Naive thymus-derived CD4-positive, alpha-beta T cell (primary cell): Measurements from ENCODE around the gene NDUFV2. TPM values are rescaled to one million over a fixed set of nuclear protein-coding genes. Genes with fewer than 3 reads are reported as not detected.

Experiments
- ATAC-seq: fragments of 150-1000 bp; cut with Tn5 transposase; 2 replicates; pipeline ENCODE4 v1.10.0; 2021; ENCODE audit warnings: mild to moderate bottlenecking, moderate library complexity
- CTCF ChIA-PET: fragments of 350-600 bp; sonication (Branson Sonifier 250); formaldehyde crosslinking; loops from one replicate; lab custom pipeline; 2021; ENCODE audit warnings: antibody characterized with exemption; lab: Charles Lee
- POLR2A ChIA-PET: fragments of 350-600 bp; sonication (Branson Sonifier 250); formaldehyde crosslinking; loops from one replicate; lab custom pipeline; 2021; ENCODE audit warnings: antibody characterized with exemption, inconsistent platforms; lab: Charles Lee
- DNase-seq, 9 donors: peaks; one replicate each; pipeline versions ENCODE4 v3.0.0 to v3.0.0-alpha.2; 2020 to 2022; ENCODE audit warnings: mixed read lengths in 1 of 9
- H3K27ac ChIP-seq: one replicate; pipeline ENCODE4 v1.7.0; 2013; ENCODE audit warnings: mild to moderate bottlenecking, low read depth, low read length, moderate library complexity
- H3K27me3 ChIP-seq, 2 donors: one replicate each; pipeline ENCODE4 v1.7.0; 2013; ENCODE audit warnings: low read length in 2 of 2, mild to moderate bottlenecking in 2 of 2, moderate library complexity in 2 of 2; ENCODE audit not compliant: control insufficient read depth in 2 of 2, insufficient read depth in 2 of 2
- H3K36me3 ChIP-seq, 3 experiments: 1 replicate in 2 of 3; 2 replicates in 1 of 3; pipeline ENCODE4 v1.7.0; 2013; ENCODE audit warnings: low read length in 3 of 3, mild to moderate bottlenecking in 3 of 3, moderate library complexity in 1 of 3; ENCODE audit not compliant: insufficient read depth in 3 of 3, control insufficient read depth in 2 of 3
- H3K4me1 ChIP-seq, 2 donors: one replicate each; pipeline ENCODE4 v1.7.0; 2013; ENCODE audit warnings: low read length in 2 of 2, mild to moderate bottlenecking in 2 of 2, moderate library complexity in 1 of 2; ENCODE audit not compliant: control insufficient read depth in 2 of 2, insufficient read depth in 2 of 2
- H3K4me3 ChIP-seq: 2 replicates; pipeline ENCODE4 v1.7.0; 2013; ENCODE audit warnings: mild to moderate bottlenecking, low read length
- H3K9me3 ChIP-seq, 3 experiments: 1 replicate in 2 of 3; 2 replicates in 1 of 3; pipeline ENCODE4 v1.7.0; 2013; ENCODE audit warnings: low read length in 3 of 3; ENCODE audit not compliant: control insufficient read depth in 2 of 3
- H3K27ac Mint-ChIP-seq, 9 donors: one replicate each; pipeline ENCODE4 v1.8.0; 2020 to 2022; ENCODE audit warnings: mixed read lengths in 9 of 9, mild to moderate bottlenecking in 8 of 9, moderate library complexity in 5 of 9, inconsistent platforms in 2 of 9
- H3K27me3 Mint-ChIP-seq, 5 donors: one replicate each; pipeline ENCODE4 v1.8.0; 2021 to 2022; ENCODE audit warnings: mixed read lengths in 5 of 5, mild to moderate bottlenecking in 1 of 5
- H3K36me3 Mint-ChIP-seq, 5 donors: one replicate each; pipeline ENCODE4 v1.8.0; 2020 to 2022; ENCODE audit warnings: mixed read lengths in 5 of 5, mild to moderate bottlenecking in 3 of 5, inconsistent platforms in 1 of 5
- H3K4me1 Mint-ChIP-seq, 7 donors: one replicate each; pipeline ENCODE4 v1.8.0; 2020 to 2022; ENCODE audit warnings: mixed read lengths in 7 of 7, mild to moderate bottlenecking in 3 of 7, inconsistent platforms in 1 of 7
- H3K4me3 Mint-ChIP-seq, 10 donors: one replicate each; pipeline ENCODE4 v1.8.0; 2020 to 2022; ENCODE audit warnings: mild to moderate bottlenecking in 10 of 10, mixed read lengths in 10 of 10, moderate library complexity in 6 of 10, inconsistent platforms in 2 of 10
- H3K9me3 Mint-ChIP-seq, 11 donors: one replicate each; pipeline ENCODE4 v1.8.0; 2020 to 2022; ENCODE audit warnings: mixed read lengths in 11 of 11, mild to moderate bottlenecking in 4 of 11, inconsistent platforms in 1 of 11, moderate library complexity in 1 of 11
- intact Hi-C, 2 donors: fragments of 100-400 bp; cut with micrococcal nuclease; formaldehyde crosslinking; loops; one replicate each; pipeline ENCODE4 v1.15.1; 2023
- polyA plus RNA-seq, 2 donors: library from polyadenylated mRNA; unstranded; fragments of 300-500 nt; fragmentation: Illumina TruSeq; gene quantifications; one replicate each; pipeline ENCODE4 v1.2.3, GENCODE V29; 2021
- total RNA-seq, 6 experiments: library from RNA in 5 of 6; stranded (reverse) in 5 of 6; gene quantifications; 1 replicate in 5 of 6; 2 replicates in 1 of 6; pipeline ENCODE4 v1.2.3 and lab custom pipeline; 2021 to 2026

Gene NDUFV2
- total and polyA plus RNA-seq, 7 experiments from 2014 or later: 127 to 198 (median 171) TPM

GRCh38 chr18:9123520-9123919 lies 21.0 kb downstream of the NDUFV2 start:
- H3K36me3 ChIP-seq: peaks cover 15 to 38% (median 25%) of the 10 kb centered on the region in 3 experiments
- CTCF ChIA-PET: interaction anchor here (0.8 to 2.2 kb wide), 2 partner anchors 9 to 16 kb away, joined by 3 to 7 read pairs; no protein-coding TSS in a partner anchor
- peaks cover 5 to 33% (median 31%) of the 10 kb centered on the region in 5 donors for H3K36me3 Mint-ChIP-seq

GRCh38 chr18:9124824-9125223 lies 22.3 kb downstream of the NDUFV2 start:
- ATAC-seq: no peak
- H3K27me3 Mint-ChIP-seq: no peaks in the 10 kb centered on the region
- H3K36me3 Mint-ChIP-seq: peaks cover 5 to 41% (median 36%) of the 10 kb centered on the region in 5 donors
- H3K4me1 ChIP-seq: peaks cover 16 to 24% of the 10 kb centered on the region in 2 donors
- intact Hi-C loops: no loop called here
- H3K27ac Mint-ChIP-seq: peak overlapping the region in 2 of 9 donors; percentile 10 to 76
- no peak for DNase-seq
- H3K4me3 ChIP-seq: no peak overlapping the region
- no peak overlapping the region for H3K4me3 Mint-ChIP-seq
- no peaks in the 10 kb centered on the region for H3K27me3 ChIP-seq
- no peaks in the 10 kb centered on the region for H3K9me3 ChIP-seq
- H3K9me3 Mint-ChIP-seq: peaks cover 0 to 2% (median 0%) of the 10 kb centered on the region in 11 donors
- CTCF ChIA-PET: no interaction called here
- POLR2A ChIA-PET: interaction anchor here (0.8 to 19.8 kb wide), 6 partner anchors 9 to 51 kb away, joined by 5 to 472 read pairs (median 54); partner anchors contain the start of genes ANKRD12 and NDUFV2
- H3K27ac ChIP-seq: no peak overlapping the region
- peaks cover 15 to 51% (median 28%) of the 10 kb centered on the region in 3 experiments for H3K36me3 ChIP-seq
- peaks cover 22 to 79% (median 51%) of the 10 kb centered on the region in 7 donors for H3K4me1 Mint-ChIP-seq

More at GRCh38 chr18:9123520-9123919, 21.0 kb downstream of the NDUFV2 start:
- H3K27me3 Mint-ChIP-seq: no peaks in the 10 kb centered on the region
- Histone ChIP-seq H3K27me3 (no peaks in the 10 kb centered on the region), H3K4me3 (no peak overlapping the region), H3K4me1 (peaks cover 29 to 37% of the 10 kb centered on the region in 2 donors), H3K9me3 (no peaks in the 10 kb centered on the region), H3K27ac (no peak overlapping the region)
- H3K4me1 Mint-ChIP-seq: peaks cover 25 to 81% (median 51%) of the 10 kb centered on the region in 7 donors
- H3K27ac Mint-ChIP-seq: peak overlapping the region in 3 of 9 donors; percentile 40 to 75 (median 45)
- POLR2A ChIA-PET: interaction anchor here (0.7 to 17.6 kb wide), 5 partner anchors 9 to 24 kb away, joined by 3 to 472 read pairs (median 5); partner anchors contain the start of genes ANKRD12 and NDUFV2
- peaks cover 0 to 2% (median 0%) of the 10 kb centered on the region in 11 donors for H3K9me3 Mint-ChIP-seq
- ATAC-seq: no peak
- DNase-seq: no peak
- peak overlapping the region in 3 of 10 donors; percentile 10 to 15 (median 13) for H3K4me3 Mint-ChIP-seq
- intact Hi-C loops: no loop called here

- peaks cover 5 to 45% (median 38%) of the 10 kb centered on the region in 5 donors for H3K36me3 Mint-ChIP-seq
- ChIA-PET CTCF (interaction anchor here (1.7 to 2.3 kb wide), 4 partner anchors 9 to 52 kb away, joined by 6 to 13 read pairs (median 7); no protein-coding TSS in a partner anchor), POLR2A (interaction anchor here (0.8 to 19.8 kb wide), 4 partner anchors 10 to 200 kb away, joined by 4 to 472 read pairs (median 54); partner anchors contain the start of genes ANKRD12 and NDUFV2)
- peak overlapping the region in 5 of 9 donors; percentile 5 to 76 (median 43) for H3K27ac Mint-ChIP-seq
- Histone ChIP-seq H3K4me1 (peaks cover 3 to 12% of the 10 kb centered on the region in 2 donors), H3K27me3 (no peaks in the 10 kb centered on the region), H3K4me3 (no peak overlapping the region), H3K36me3 (peaks cover 15 to 56% (median 39%) of the 10 kb centered on the region in 3 experiments), H3K9me3 (no peaks in the 10 kb centered on the region), H3K27ac (no peak overlapping the region)
- DNase-seq: no peak
- no peak for ATAC-seq
- intact Hi-C loops: loop anchor here in 1 of 2 donors (1.0 kb wide), 1 partner anchor 8 kb away; no protein-coding TSS in a partner anchor
- peaks cover 0 to 2% (median 0%) of the 10 kb centered on the region in 11 donors for H3K9me3 Mint-ChIP-seq
- H3K4me1 Mint-ChIP-seq: peaks cover 16 to 76% (median 49%) of the 10 kb centered on the region in 7 donors
- no peak overlapping the region for H3K4me3 Mint-ChIP-seq
- no peaks in the 10 kb centered on the region for H3K27me3 Mint-ChIP-seq
Observed at GRCh38 chr18:9126337-9126736, 23.8 kb downstream of the NDUFV2 start.

GRCh38 chr18:9130195-9130594 lies 27.7 kb downstream of the NDUFV2 start:
- Mint-ChIP-seq H3K4me1 (peaks cover 23 to 79% (median 65%) of the 10 kb centered on the region in 7 donors), H3K9me3 (no peaks in the 10 kb centered on the region), H3K4me3 (no peak overlapping the region), H3K36me3 (peaks cover 9 to 48% (median 26%) of the 10 kb centered on the region in 5 donors), H3K27me3 (no peaks in the 10 kb centered on the region), H3K27ac (peak overlapping the region in 6 of 9 donors; percentile 41 to 78 (median 49))
- H3K27me3 ChIP-seq: no peaks in the 10 kb centered on the region
- H3K36me3 ChIP-seq: peaks cover 15 to 52% (median 43%) of the 10 kb centered on the region in 3 experiments
- H3K9me3 ChIP-seq: no peaks in the 10 kb centered on the region
- ATAC-seq: no peak
- H3K4me1 ChIP-seq: peaks cover 4 to 19% of the 10 kb centered on the region in 2 donors
- H3K4me3 ChIP-seq: no peak overlapping the region
- H3K27ac ChIP-seq: no peak overlapping the region
- CTCF ChIA-PET: interaction anchor here (0.5 kb wide), 1 partner anchor 10 kb away, joined by 3 read pairs; no protein-coding TSS in a partner anchor
- DNase-seq: no peak
- POLR2A ChIA-PET: interaction anchor here (7.7 to 19.8 kb wide), 2 partner anchors 14 to 26 kb away, joined by 51 to 472 read pairs; partner anchors contain the start of gene NDUFV2
- intact Hi-C loops: loop anchor here in 1 of 2 donors (1.0 to 10.0 kb wide), 2 partner anchors 8 to 485 kb away; partner anchors contain the start of gene PPP4R1

GRCh38 chr18:9130806-9131205 lies 28.3 kb downstream of the NDUFV2 start:
- H3K27me3 Mint-ChIP-seq: no peaks in the 10 kb centered on the region
- Histone ChIP-seq H3K9me3 (no peaks in the 10 kb centered on the region), H3K27ac (peak overlapping the region; percentile 34), H3K4me1 (peaks cover 10 to 19% of the 10 kb centered on the region in 2 donors), H3K4me3 (no peak overlapping the region), H3K36me3 (peaks cover 11 to 47% (median 37%) of the 10 kb centered on the region in 3 experiments), H3K27me3 (no peaks in the 10 kb centered on the region)
- intact Hi-C loops: loop anchor here in 1 of 2 donors (1.0 to 10.0 kb wide), 2 partner anchors 9 to 484 kb away; partner anchors contain the start of gene PPP4R1
- peaks cover 20 to 79% (median 66%) of the 10 kb centered on the region in 7 donors for H3K4me1 Mint-ChIP-seq
- ChIA-PET POLR2A (interaction anchor here (7.7 to 19.8 kb wide), 2 partner anchors 15 to 27 kb away, joined by 51 to 472 read pairs; partner anchors contain the start of gene NDUFV2), CTCF (interaction anchor here (1.1 kb wide), 1 partner anchor 10 kb away, joined by 3 read pairs; no protein-coding TSS in a partner anchor)
- H3K4me3 Mint-ChIP-seq: no peak overlapping the region
- H3K36me3 Mint-ChIP-seq: peaks cover 9 to 42% (median 26%) of the 10 kb centered on the region in 5 donors
- H3K27ac Mint-ChIP-seq: peak overlapping the region in 4 of 9 donors; percentile 16 to 83 (median 57)
- DNase-seq (no peak), ATAC-seq (no peak)
- no peaks in the 10 kb centered on the region for H3K9me3 Mint-ChIP-seq

- H3K36me3 Mint-ChIP-seq: peaks cover 8 to 33% (median 21%) of the 10 kb centered on the region in 5 donors
- H3K27ac Mint-ChIP-seq: peak overlapping the region in 7 of 9 donors; percentile 11 to 98 (median 77)
- peak overlapping the region in 5 of 10 donors; percentile 1 to 53 (median 20) for H3K4me3 Mint-ChIP-seq
- no peaks in the 10 kb centered on the region for H3K9me3 Mint-ChIP-seq
- ATAC-seq: no peak
- H3K4me3 ChIP-seq: no peak overlapping the region
- CTCF ChIA-PET: interaction anchor here (1.3 kb wide), 1 partner anchor 10 kb away, joined by 4 read pairs; no protein-coding TSS in a partner anchor
- POLR2A ChIA-PET: interaction anchor here (1.1 to 19.8 kb wide), 3 partner anchors 17 to 39 kb away, joined by 3 to 472 read pairs (median 228); partner anchors contain the start of gene NDUFV2
- no peaks in the 10 kb centered on the region for H3K27me3 ChIP-seq
- H3K9me3 ChIP-seq: no peaks in the 10 kb centered on the region
- H3K4me1 Mint-ChIP-seq: peaks cover 20 to 71% (median 65%) of the 10 kb centered on the region in 7 donors
- intact Hi-C loops: loop anchor here in 1 of 2 donors (10.0 kb wide), 1 partner anchor 482 kb away; the partner anchor contains the start of gene PPP4R1
- peak overlapping the region; percentile 88 for H3K27ac ChIP-seq
- H3K36me3 ChIP-seq: peaks cover 3 to 40% (median 32%) of the 10 kb centered on the region in 3 experiments
- H3K4me1 ChIP-seq: peaks cover 10 to 19% of the 10 kb centered on the region in 2 donors
- no peak for DNase-seq
- H3K27me3 Mint-ChIP-seq: no peaks in the 10 kb centered on the region
Observed at GRCh38 chr18:9132628-9133027, 30.1 kb downstream of the NDUFV2 start.
